WTC11 (cell line): ENCODE data around the gene TFDP1.

Experiments used
- ARID4B ChIP-seq: sonication (generic); formaldehyde crosslinking; IDR thresholded peaks from 2 replicates; pipeline ENCODE4 v1.8.0; 2023; ENCODE audit warnings: missing genetic modification reagents, mild to moderate bottlenecking, borderline replicate concordance
- ATF3 ChIP-seq: sonication (generic); formaldehyde crosslinking; conservative IDR thresholded peaks from 2 replicates; pipeline ENCODE4 v1.8.1; 2022; ENCODE audit warnings: mild to moderate bottlenecking, missing genetic modification reagents
- CREM ChIP-seq: sonication (generic); formaldehyde crosslinking; IDR thresholded peaks from 2 replicates; pipeline ENCODE4 v1.8.1; 2022; ENCODE audit warnings: mild to moderate bottlenecking, missing genetic modification reagents, moderate library complexity
- CTCF ChIP-seq: fragments of 200-600 bp; IDR thresholded peaks from 2 replicates; pipeline ENCODE4 v1.8.0; 2022; ENCODE audit warnings: antibody characterized with exemption
- E2F5 ChIP-seq: sonication (generic); formaldehyde crosslinking; IDR thresholded peaks from 2 replicates; pipeline ENCODE4 v1.8.1; 2022; ENCODE audit warnings: mild to moderate bottlenecking, moderate library complexity, missing genetic modification reagents
- NR3C1 ChIP-seq: sonication (generic); formaldehyde crosslinking; conservative IDR thresholded peaks from 2 replicates; pipeline ENCODE4 v1.8.1; 2023; ENCODE audit warnings: low read depth, mild to moderate bottlenecking, missing genetic modification reagents
- RELA ChIP-seq: sonication (generic); formaldehyde crosslinking; IDR thresholded peaks from 2 replicates; pipeline ENCODE4 v1.8.1; 2022; ENCODE audit warnings: missing genetic modification reagents, mild to moderate bottlenecking, borderline replicate concordance
- SMAD3 ChIP-seq: sonication (generic); formaldehyde crosslinking; IDR thresholded peaks from 2 replicates; pipeline ENCODE4 v1.8.0; 2022; ENCODE audit warnings: missing genetic modification reagents, mild to moderate bottlenecking, borderline replicate concordance

GRCh38 chr13:113638173-113638746, 53.7 kb downstream of the TFDP1 start:
- TF ChIP-seq CREM (no peak), E2F5 (CRISPR knock-in tag) (no peak), ARID4B (CRISPR knock-in tag) (no peak), RELA (CRISPR knock-in tag) (no peak), NR3C1 (CRISPR knock-in tag) (no peak), ATF3 (no peak), CTCF (no peak), SMAD3 (CRISPR knock-in tag) (no peak)
